ENCODE data around the gene GNAI3. TPM values are rescaled to one million over a fixed set of nuclear protein-coding genes. Genes with fewer than 3 reads are reported as not detected.
A peak's percentile ranks its signal among the peaks of the same experiment; 100 is the strongest.

The GNAI3 gene
- total and polyA plus RNA-seq, 2 of the 13 experiments (the other 11 are each of a cell fraction or from before 2014, with no cell fraction given): 4.3 to 9.0 TPM

DNA sequence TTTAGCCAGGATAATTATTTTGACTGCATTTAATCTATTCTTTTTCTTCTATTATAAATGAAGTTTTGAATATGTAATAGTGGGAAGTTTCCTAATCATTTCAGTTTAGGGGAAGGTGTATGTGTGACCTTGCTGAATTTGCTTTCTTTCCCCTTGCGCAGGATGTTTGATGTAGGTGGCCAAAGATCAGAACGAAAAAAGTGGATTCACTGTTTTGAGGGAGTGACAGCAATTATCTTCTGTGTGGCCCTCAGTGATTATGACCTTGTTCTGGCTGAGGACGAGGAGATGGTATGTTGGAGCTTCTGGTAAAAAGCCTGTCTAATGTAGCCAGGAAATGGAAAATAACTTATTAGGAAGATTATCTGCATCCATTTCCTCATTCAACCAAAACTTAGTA lies 37.6 kb downstream of the GNAI3 start (continued):
- TF ChIP-seq, protein P1, sequence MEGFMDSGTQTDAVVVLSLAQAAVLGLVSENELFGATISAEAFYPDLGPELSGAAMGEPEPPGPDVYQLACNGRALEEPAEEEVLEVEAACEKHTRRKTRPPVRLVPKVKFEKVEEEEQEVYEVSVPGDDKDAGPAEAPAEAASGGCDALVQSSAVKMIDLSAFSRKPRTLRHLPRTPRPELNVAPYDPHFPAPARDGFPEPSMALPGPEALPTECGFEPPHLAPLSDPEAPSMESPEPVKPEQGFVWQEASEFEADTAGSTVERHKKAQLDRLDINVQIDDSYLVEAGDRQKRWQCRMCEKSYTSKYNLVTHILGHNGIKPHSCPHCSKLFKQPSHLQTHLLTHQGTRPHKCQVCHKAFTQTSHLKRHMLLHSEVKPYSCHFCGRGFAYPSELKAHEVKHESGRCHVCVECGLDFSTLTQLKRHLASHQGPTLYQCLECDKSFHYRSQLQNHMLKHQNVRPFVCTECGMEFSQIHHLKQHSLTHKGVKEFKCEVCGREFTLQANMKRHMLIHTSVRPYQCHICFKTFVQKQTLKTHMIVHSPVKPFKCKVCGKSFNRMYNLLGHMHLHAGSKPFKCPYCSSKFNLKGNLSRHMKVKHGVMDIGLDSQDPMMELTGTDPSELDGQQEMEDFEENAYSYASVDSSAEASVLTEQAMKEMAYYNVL (CRISPR knock-in tag; IDR thresholded peaks at IDR 0.05; ENCODE audit: borderline replicate concordance): peak; percentile 54; the same call in 1 of the 2 replicates
- TF ChIP-seq NFATC3 (CRISPR knock-in tag; IDR thresholded peaks at IDR 0.05) (no peak), ZNF674 (CRISPR knock-in tag; IDR thresholded peaks at IDR 0.05; ENCODE audit: low read depth) (no peak), ETV5 (CRISPR knock-in tag; IDR thresholded peaks at IDR 0.05; ENCODE audit: borderline replicate concordance) (peak; percentile 69; the same call in 1 of the 2 replicates), SP5 (CRISPR knock-in tag; IDR thresholded peaks at IDR 0.05; ENCODE audit: borderline replicate concordance, low read depth) (peak; percentile 28; the same call in 1 of the 2 replicates), CREM (IDR thresholded peaks at IDR 0.05) (0 out of 2 replicates have a peak, but pooled peaks have one; percentile 31), CREM (CRISPR knock-in tag; IDR thresholded peaks at IDR 0.05) (no peak), ZNF792 (CRISPR knock-in tag; IDR thresholded peaks at IDR 0.05) (no peak), FOXA3 (CRISPR knock-in tag; IDR thresholded peaks at IDR 0.05) (peak; percentile 34), ZNF678 (CRISPR knock-in tag; IDR thresholded peaks at IDR 0.05) (no peak), MBD4 (IDR thresholded peaks at IDR 0.05; ENCODE audit: borderline replicate concordance, low read length) (no peak), ZBTB20 (CRISPR knock-in tag; IDR thresholded peaks at IDR 0.05; ENCODE audit: borderline replicate concordance, low read depth) (peak; percentile 63; the same call in 1 of the 2 replicates), RARG (CRISPR knock-in tag; IDR thresholded peaks at IDR 0.05; ENCODE audit: low read depth) (no peak)
- TF ChIP-seq, protein P2, sequence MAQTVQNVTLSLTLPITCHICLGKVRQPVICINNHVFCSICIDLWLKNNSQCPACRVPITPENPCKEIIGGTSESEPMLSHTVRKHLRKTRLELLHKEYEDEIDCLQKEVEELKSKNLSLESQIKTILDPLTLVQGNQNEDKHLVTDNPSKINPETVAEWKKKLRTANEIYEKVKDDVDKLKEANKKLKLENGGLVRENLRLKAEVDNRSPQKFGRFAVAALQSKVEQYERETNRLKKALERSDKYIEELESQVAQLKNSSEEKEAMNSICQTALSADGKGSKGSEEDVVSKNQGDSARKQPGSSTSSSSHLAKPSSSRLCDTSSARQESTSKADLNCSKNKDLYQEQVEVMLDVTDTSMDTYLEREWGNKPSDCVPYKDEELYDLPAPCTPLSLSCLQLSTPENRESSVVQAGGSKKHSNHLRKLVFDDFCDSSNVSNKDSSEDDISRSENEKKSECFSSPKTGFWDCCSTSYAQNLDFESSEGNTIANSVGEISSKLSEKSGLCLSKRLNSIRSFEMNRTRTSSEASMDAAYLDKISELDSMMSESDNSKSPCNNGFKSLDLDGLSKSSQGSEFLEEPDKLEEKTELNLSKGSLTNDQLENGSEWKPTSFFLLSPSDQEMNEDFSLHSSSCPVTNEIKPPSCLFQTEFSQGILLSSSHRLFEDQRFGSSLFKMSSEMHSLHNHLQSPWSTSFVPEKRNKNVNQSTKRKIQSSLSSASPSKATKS (CRISPR knock-in tag; IDR thresholded peaks at IDR 0.05): no peak
- TF ChIP-seq, protein P3, sequence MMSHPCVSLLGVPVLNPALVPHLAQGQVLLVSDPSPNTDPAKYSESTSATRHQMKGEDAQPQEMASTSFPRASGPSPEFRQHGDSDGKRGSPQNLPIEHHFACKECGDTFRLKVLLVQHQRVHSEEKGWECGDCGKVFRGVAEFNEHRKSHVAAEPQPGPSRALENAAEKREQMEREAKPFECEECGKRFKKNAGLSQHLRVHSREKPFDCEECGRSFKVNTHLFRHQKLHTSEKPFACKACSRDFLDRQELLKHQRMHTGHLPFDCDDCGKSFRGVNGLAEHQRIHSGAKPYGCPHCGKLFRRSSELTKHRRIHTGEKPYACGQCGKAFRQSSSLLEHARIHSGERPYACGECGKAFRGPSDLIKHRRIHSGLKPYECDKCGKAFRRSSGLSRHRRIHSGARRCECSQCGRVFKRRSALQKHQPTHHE (CRISPR knock-in tag; IDR thresholded peaks at IDR 0.05; ENCODE audit: borderline replicate concordance): no peak
- TF ChIP-seq, protein P4, sequence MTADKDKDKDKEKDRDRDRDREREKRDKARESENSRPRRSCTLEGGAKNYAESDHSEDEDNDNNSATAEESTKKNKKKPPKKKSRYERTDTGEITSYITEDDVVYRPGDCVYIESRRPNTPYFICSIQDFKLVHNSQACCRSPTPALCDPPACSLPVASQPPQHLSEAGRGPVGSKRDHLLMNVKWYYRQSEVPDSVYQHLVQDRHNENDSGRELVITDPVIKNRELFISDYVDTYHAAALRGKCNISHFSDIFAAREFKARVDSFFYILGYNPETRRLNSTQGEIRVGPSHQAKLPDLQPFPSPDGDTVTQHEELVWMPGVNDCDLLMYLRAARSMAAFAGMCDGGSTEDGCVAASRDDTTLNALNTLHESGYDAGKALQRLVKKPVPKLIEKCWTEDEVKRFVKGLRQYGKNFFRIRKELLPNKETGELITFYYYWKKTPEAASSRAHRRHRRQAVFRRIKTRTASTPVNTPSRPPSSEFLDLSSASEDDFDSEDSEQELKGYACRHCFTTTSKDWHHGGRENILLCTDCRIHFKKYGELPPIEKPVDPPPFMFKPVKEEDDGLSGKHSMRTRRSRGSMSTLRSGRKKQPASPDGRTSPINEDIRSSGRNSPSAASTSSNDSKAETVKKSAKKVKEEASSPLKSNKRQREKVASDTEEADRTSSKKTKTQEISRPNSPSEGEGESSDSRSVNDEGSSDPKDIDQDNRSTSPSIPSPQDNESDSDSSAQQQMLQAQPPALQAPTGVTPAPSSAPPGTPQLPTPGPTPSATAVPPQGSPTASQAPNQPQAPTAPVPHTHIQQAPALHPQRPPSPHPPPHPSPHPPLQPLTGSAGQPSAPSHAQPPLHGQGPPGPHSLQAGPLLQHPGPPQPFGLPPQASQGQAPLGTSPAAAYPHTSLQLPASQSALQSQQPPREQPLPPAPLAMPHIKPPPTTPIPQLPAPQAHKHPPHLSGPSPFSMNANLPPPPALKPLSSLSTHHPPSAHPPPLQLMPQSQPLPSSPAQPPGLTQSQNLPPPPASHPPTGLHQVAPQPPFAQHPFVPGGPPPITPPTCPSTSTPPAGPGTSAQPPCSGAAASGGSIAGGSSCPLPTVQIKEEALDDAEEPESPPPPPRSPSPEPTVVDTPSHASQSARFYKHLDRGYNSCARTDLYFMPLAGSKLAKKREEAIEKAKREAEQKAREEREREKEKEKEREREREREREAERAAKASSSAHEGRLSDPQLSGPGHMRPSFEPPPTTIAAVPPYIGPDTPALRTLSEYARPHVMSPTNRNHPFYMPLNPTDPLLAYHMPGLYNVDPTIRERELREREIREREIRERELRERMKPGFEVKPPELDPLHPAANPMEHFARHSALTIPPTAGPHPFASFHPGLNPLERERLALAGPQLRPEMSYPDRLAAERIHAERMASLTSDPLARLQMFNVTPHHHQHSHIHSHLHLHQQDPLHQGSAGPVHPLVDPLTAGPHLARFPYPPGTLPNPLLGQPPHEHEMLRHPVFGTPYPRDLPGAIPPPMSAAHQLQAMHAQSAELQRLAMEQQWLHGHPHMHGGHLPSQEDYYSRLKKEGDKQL (CRISPR knock-in tag; IDR thresholded peaks at IDR 0.05; ENCODE audit: low read depth): 0 out of 2 replicates have a peak, but pooled peaks have one; percentile 17
- TF ChIP-seq, protein P5, sequence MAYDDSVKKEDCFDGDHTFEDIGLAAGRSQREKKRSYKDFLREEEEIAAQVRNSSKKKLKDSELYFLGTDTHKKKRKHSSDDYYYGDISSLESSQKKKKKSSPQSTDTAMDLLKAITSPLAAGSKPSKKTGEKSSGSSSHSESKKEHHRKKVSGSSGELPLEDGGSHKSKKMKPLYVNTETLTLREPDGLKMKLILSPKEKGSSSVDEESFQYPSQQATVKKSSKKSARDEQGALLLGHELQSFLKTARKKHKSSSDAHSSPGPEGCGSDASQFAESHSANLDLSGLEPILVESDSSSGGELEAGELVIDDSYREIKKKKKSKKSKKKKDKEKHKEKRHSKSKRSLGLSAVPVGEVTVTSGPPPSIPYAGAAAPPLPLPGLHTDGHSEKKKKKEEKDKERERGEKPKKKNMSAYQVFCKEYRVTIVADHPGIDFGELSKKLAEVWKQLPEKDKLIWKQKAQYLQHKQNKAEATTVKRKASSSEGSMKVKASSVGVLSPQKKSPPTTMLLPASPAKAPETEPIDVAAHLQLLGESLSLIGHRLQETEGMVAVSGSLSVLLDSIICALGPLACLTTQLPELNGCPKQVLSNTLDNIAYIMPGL (CRISPR knock-in tag; IDR thresholded peaks at IDR 0.05; ENCODE audit: borderline replicate concordance in 1 of 2, low read depth in 1 of 2): no peak
